T47D (cell line): ENCODE results near the gene NOCT.
A peak's percentile ranks its signal among the peaks of the same experiment; 100 is the strongest.
"Not testable (repeated sequence)": the region's sequence is repeated elsewhere in the genome, so short reads cannot be mapped to it uniquely, and the experiment has no call there.

Experiments
- DNase-seq, 2 experiments: peaks; one replicate each; pipeline versions ENCODE4 v3.0.0 to v3.0.0-alpha.2; 2011 to 2012; ENCODE audit warnings: low read depth in 1 of 2, low spot score in 1 of 2
- JUND ChIP-seq: IDR thresholded peaks from 2 replicates; pipeline ENCODE4 v1.6.1; 2012; ENCODE audit warnings: low read depth
- in situ Hi-C: cut with HindIII; loops from 2 replicates; pipeline ENCODE4 v1.10.0; 2016; ENCODE audit warnings: low sequenced_read_pairs, low pct_unique_long_range_greater_than_20kb

Gene NOCT

DNA sequence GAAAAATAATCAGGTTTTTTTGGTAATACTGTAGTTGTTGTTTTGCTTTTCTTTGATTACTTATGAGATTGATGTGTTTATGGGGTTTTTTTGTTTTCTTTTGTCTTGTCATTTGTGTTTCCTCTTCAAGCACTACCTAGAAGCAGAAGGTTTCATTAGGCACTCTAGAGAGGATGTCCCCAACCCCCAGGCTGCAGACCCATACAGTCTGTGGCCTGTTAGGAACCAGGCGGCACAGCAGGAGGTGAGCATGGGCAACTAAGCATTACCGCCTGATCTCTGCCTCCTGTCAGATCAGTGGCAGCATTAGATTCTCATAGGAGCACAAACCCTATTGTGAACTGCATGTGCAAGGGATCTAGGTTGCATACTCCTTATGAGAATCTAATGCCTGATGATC, 22.9 kb upstream of the NOCT start:
- no peak for DNase-seq
- in situ Hi-C loops, result no loop called here
- no peak for TF ChIP-seq JUND

DNA sequence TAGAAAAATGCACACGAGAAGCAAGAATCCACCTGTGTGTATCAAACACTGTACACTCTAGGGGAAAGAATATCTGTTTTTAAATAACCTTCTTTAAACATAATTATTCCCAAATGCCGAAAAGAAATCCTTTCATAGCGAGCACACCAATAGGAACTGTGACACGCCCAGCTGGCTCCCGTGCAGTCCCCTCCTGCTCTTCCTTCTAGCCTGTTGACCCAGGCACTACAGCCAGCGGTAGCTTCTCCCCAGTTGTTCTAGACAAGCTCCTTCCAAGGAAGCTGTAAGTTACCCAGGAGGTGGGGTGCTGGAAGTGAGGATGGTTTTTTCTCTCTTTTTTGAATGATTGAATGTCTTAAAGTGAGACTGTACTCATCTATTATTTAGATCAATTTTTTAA, 19.5 kb upstream of the NOCT start:
- in situ Hi-C loops, result no loop called here
- DNase-seq, result no peak

DNA sequence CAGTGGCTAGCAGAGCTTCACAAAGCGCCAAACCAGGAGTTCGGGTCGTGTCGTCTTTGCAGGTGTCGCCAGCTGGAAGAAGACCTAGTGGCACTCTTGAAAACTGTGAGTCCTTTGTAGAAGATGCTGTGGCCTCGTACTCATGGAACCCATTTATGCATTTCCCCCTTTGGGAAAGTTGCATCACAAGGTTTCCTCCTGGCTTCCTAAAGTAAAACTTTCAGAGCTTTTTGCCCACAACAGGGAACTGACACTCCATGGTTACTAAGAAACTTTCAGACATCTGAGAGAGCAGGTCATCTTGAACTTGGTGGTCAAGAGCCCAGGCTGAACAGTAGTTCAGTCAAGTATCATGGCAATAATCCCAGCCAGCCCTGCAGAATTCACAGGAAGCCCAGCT, 15.9 kb upstream of the NOCT start:
- no peak for TF ChIP-seq JUND
- no peak for DNase-seq
- in situ Hi-C loops, result no loop called here

More for the DNA sequence above, 19.5 kb upstream of the NOCT start:
- no peak for TF ChIP-seq JUND

DNA sequence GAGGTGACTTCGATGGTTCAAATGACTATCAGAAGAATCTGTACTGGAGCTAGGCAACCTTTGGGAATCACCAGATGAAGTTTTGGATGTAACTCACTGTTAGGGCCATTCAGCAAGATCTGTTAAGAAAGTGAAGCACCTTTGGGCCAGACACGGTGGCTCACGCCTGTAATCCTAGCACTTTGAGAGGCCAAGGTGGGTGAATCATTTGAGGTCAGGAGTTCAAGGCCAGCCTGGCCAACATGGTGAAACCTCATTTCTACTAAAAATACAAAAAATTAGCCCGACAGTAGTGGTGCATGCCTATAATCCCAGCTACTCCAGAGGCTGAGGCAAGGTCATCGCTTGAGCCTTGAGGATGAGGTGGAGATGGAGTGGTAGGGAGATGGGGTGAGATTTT, 15.4 kb upstream of the NOCT start:
- in situ Hi-C loops, DNase-seq: not testable (repeated sequence)

DNA sequence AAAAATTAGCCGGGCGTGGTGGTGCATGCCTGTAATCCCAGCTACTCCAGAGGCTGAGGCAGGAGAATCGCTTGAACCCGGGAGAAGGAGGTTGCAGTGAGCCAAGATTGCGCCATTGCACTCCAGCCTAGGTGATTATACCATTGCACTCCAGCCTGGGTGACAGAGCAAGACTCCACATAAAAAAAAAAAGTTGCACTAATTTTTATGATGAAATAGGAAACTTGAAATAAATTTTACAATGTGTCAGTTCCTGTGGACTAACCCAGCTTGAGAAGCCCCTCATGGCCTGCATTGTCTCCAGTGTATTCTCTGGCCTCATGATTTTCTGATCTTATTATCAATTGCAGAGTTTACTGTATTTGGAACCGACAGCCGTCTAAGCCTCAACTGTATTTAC, 14.2 kb upstream of the NOCT start:
- in situ Hi-C loops, DNase-seq: not testable (repeated sequence)

DNA sequence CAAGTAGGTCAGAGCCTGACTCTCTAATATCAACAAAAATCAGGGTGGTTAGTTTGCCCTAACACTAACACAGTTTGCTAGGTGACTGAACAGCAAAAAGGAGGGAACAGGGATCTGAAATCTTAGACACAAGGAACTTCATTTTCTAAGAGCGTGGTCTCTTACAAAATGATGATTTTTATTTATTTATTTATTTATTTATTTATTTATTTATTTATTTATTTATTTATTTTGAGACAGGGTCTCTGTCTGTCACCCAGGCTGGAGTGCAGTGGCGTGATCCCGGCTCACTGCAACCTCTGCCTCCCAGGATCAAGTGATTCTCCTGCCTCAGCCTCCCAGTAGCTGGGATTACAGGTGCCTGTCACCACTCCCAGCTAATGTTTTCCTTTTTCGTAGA, 11.9 kb upstream of the NOCT start:
- in situ Hi-C loops, DNase-seq: not testable (repeated sequence)

DNA sequence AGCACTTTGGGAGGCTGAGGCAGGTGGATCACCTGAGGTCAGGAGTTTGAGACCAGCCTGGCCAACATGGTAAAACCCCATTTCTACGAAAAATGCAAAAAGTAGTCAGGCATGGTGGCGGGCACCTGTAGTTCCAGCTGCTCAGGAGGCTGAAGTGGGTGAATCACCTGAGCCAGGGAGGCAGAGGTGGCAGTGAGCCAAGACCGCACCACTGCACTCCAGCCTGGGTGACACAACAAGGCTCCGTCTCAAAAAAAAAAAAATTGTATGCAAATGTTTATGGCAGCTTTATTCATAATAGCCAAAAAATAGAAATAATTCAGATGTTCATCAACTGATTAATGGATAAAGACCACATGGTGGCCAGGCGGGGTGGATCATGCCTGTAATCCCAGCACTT, 9.8 kb upstream of the NOCT start:
- TF ChIP-seq JUND, result no peak
- in situ Hi-C loops, result no loop called here
- DNase-seq, result no peak

DNA sequence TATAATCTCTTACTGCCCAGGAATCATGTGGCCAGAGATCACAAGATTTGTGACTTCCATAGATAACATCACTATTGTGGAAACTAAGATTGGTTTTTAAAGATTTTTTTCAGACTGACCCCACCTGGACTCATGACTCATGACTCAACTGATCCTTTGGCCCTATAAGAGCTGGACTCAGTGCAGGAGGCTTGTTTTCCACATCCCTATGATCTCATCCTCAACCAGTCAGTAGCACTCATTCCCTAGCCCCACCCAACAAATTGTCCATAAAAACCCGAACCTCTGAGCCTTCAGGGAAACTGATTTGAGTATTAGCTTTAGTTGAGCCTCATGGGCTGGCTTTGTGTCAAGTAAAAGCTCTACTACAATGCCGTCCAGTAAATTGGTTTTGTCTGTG, 7.9 kb upstream of the NOCT start:
- TF ChIP-seq JUND, result no peak
- DNase-seq, result no peak
- in situ Hi-C loops, result no loop called here

DNA sequence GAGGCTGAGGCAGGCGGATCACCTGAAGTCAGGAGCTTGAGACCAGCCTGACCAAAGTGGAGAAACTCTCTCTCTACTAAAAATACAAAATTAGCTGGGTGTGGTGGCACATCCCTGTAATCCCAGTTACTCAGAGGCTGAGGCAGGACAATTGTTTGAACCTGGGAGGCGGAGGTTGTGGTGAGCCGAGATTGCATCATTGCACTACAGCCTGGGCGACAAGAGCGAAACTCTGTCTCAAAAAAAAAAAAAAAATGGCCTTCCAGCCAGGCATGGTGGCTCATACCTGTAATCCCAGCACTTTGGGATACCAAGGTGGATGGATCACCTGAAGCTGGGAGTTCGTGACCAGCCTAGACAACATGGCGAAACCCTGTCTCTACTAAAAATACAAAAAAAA, 7.3 kb upstream of the NOCT start:
- in situ Hi-C loops, DNase-seq: not testable (repeated sequence)

DNA sequence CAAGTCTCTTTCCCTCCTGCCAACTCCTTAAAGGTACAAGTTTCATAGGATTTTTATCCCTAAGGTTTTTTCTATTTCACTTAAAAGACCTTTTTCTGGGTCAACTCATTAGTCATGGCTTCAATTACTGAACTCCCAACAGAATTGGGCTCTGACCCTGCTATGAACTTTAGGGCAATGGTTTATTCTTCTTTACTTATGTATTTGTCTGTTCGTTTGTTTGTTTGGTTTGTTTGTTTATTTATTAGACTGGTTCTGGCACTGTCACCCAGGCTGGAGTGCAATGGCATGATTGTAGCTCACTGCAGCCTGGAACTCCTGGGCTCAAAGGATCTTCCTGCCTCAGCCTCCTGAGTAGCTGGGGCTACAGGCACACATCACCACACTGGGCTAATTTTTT, 5.9 kb upstream of the NOCT start:
- peak in 1 of 2 experiments; percentile 35 for DNase-seq
- in situ Hi-C loops, result no loop called here
- no peak for TF ChIP-seq JUND

DNA sequence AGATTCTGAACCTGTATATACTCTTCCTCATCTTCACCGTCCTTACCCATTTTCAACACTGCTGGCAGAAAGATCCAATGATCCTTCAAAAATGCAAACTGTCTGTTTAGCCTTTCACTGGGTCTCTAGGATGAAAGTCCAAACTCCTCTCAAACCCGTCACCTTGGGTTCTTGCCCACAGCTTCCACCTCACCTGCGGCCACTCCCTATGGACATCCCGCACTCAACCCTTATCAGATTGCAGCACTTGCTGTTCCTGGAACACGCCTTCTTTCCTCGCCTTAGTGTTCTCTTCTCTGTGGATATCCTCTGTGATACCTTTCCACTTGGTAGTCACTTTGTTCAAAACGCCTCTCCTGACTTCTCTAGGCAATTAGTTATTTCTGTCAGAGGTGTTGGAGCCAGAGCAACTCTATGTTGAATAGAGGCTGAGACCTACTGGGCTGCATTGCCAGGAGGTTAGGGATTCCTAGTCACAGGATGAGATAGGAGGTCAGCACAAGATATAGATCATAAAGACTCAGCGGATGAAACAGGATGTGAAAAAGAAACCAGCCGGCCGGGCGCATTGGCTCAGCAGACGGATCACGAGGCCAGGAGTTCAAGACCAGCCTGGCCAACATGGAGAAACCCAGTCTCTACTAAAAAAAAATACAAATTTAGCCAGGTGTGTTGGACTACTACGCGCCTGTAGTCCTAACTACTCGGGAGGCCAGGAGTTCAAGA, 4.2 kb upstream of the NOCT start:
- in situ Hi-C loops, result no loop called here
- no peak for TF ChIP-seq JUND
- no peak for DNase-seq

DNA sequence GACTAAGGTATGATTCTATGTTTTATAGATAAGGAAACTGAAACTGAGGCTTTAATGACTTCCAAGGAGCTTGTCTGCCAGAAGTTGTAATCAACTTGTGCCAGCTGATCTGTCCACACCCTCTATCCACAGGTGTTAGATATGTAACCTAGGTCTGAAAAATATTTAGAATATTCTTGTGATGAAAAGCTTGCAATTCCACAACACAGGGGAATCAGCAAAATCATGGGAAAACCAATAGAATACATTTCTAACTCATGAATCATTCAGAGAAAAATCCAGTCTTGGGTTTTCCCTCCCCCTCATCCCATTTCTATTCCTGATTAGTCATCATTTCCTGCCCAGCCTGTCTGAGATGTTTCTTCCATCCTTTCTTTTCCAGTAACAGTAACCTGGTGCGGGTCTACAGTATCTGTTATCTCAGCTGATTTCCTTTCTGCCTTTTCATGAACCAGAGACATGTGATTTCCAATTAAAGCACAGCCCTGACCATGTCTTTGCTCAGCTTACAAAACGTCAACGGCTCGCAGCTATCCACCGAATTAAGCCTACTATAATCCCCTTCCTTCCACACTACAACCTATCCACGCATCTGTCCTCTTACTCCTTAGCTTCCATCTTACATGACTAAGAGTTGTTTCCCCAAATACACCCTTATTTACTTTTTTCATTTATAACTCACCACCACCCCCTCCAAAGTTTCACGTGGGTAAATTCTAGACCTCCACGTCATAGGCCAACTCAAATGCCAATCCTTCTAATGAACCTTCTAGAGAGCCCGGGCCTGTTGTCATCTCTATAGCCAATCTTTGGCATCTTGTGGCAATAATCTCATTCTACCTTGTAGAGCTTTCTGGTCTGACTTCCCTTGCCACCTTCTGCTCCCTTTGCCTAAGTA, 961 bp upstream of the NOCT start:
- TF ChIP-seq JUND, result no peak
- in situ Hi-C loops, result no loop called here
- peak in 1 of 2 experiments; percentile 58 for DNase-seq

DNA sequence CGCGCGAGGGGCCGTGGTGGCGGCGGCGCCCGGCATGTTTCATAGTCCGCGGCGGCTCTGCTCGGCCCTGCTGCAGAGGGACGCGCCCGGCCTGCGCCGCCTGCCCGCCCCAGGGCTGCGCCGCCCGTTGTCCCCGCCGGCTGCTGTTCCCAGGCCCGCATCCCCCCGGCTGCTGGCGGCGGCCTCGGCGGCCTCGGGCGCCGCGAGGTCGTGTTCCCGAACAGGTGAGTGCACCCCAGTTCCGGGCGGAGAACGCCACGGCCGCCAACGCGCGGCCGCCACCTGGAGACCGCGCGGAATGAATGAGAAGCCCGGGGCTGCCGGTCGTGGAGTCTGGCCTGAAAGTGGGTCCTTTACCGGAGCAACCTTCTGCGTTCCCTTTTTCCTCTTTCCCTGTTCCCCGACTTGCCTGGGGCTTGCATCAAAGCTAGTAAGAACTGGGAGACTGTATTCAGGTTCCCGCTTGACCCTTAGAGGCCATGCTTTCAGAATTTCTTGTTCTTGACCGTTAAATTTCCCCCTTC, 429 bp downstream of the NOCT start:
- in situ Hi-C loops, result no loop called here
- peak in 1 of 2 experiments; percentile 41 for DNase-seq
- no peak for TF ChIP-seq JUND

DNA sequence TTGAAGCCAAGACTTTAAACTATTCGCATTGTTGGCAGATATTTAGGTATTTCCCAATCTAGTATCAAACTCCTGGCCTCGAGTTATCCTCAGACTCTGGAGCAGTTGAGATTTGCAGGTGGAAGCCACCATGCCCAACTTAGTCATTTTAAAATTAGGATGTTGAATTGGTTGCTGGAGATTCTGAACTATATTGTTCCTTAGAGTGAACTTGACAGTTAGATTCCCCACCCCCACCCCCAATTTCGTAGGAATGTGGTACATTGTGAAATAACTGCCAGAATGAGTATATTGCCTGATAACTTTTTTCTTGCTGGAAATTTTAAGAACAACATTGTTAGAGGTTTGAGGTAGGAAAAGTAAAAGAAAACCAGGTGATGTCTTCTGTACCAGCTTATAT, 2.3 kb downstream of the NOCT start:
- DNase-seq, result no peak
- TF ChIP-seq JUND, result no peak
- in situ Hi-C loops, result no loop called here
